Activated T-cell treated with anti-CD3 and anti-CD28 coated beads for 4 hours (primary cell): ENCODE measurements around the gene PRRG1.
"Not testable (repeated sequence)": the region's sequence is repeated elsewhere in the genome, so short reads cannot be mapped to it uniquely, and the experiment has no call there.

Source experiments
- DNase-seq: peaks from one replicate; pipeline ENCODE4 v3.0.0-alpha.2; 2020

Gene PRRG1

GRCh38 chrX:37380256-37380655 is 31.1 kb downstream of the PRRG1 start:
- DNase-seq: no peak

GRCh38 chrX:37380924-37381323 is 31.8 kb downstream of the PRRG1 start:
- DNase-seq: no peak

- no peak for DNase-seq
These were observed 34.1 kb downstream of the PRRG1 start for GRCh38 chrX:37383313-37383712.

GRCh38 chrX:37388413-37388812 is 39.2 kb downstream of the PRRG1 start:
- DNase-seq: no peak

GRCh38 chrX:37405956-37406355 is 56.8 kb downstream of the PRRG1 start:
- DNase-seq: no peak

GRCh38 chrX:37407736-37408135 is 58.6 kb downstream of the PRRG1 start:
- no peak for DNase-seq

GRCh38 chrX:37409278-37409677 is 60.1 kb downstream of the PRRG1 start:
- no peak for DNase-seq

GRCh38 chrX:37420185-37420584 is 71.0 kb downstream of the PRRG1 start:
- DNase-seq: no peak

- DNase-seq: no peak
These were observed 71.6 kb downstream of the PRRG1 start for GRCh38 chrX:37420756-37421155.

- DNase-seq: no peak
These were observed 74.9 kb downstream of the PRRG1 start for GRCh38 chrX:37424000-37424429.

GRCh38 chrX:37425370-37425769 is 76.2 kb downstream of the PRRG1 start:
- no peak for DNase-seq

GRCh38 chrX:37428962-37429361 is 79.8 kb downstream of the PRRG1 start:
- DNase-seq: not testable (repeated sequence)

- no peak for DNase-seq
These were observed 85.2 kb downstream of the PRRG1 start for GRCh38 chrX:37434362-37434761.

GRCh38 chrX:37437160-37437559 is 88.0 kb downstream of the PRRG1 start:
- no peak for DNase-seq

- DNase-seq: no peak
These were observed 92.2 kb downstream of the PRRG1 start for GRCh38 chrX:37441377-37441776.

GRCh38 chrX:37445182-37445581 is 96.0 kb downstream of the PRRG1 start:
- DNase-seq: no peak

- DNase-seq: no peak
These were observed 104.7 kb downstream of the PRRG1 start for GRCh38 chrX:37453821-37454220.

- DNase-seq: no peak
These were observed 105.5 kb downstream of the PRRG1 start for GRCh38 chrX:37454537-37455285.

GRCh38 chrX:37455381-37455780 is 106.2 kb downstream of the PRRG1 start:
- no peak for DNase-seq

GRCh38 chrX:37460285-37460684 is 111.1 kb downstream of the PRRG1 start:
- not testable (repeated sequence) for DNase-seq

- no peak for DNase-seq
These were observed 113.2 kb downstream of the PRRG1 start for GRCh38 chrX:37462346-37462745.

- no peak for DNase-seq
These were observed 119.1 kb downstream of the PRRG1 start for GRCh38 chrX:37468124-37468739.

GRCh38 chrX:37470711-37471110 is 121.5 kb downstream of the PRRG1 start:
- DNase-seq: no peak

- DNase-seq: no peak
These were observed 123.7 kb downstream of the PRRG1 start for GRCh38 chrX:37472836-37473235.

- no peak for DNase-seq
These were observed 125.3 kb downstream of the PRRG1 start for GRCh38 chrX:37474478-37474877.
